OCI-LY3 (cell line): ENCODE results near the gene NOS1AP.

Experiments used
- CTCF ChIP-seq: fragments of 200-600, 300-600 bp; sonication (generic); IDR thresholded peaks from 2 replicates; pipeline ENCODE4 v1.5.1; 2014; ENCODE audit warnings: antibody characterized with exemption, low read length, low read depth
- EZH2phosphoT487 ChIP-seq: fragments of 200-600 bp; shearing (Covaris generic); IDR thresholded peaks from 2 replicates; pipeline ENCODE4 v1.6.1; 2018; ENCODE audit warnings: antibody characterized with exemption, mixed run types, low read depth

- TF ChIP-seq CTCF (no peak), EZH2phosphoT487 (no peak)
These were observed 150.0 kb downstream of the NOS1AP start for GRCh38 chr1:162219461-162219860.
